UCSD-AML1 (cell line): ENCODE measurements around the gene CFAP65.

Source experiments
- DNase-seq: peaks from one replicate; lab custom pipeline; 2025; ENCODE audit not compliant: unreplicated experiment; lab: John Stamatoyannopoulos, UW

CFAP65 gene

GRCh38 chr2:218993345-218994315 lies 47.7 kb downstream of the CFAP65 start, which contains the start of gene CRYBA2:
CRYBA2 (minus strand) TSS chr2:218993422; CDS start chr2:218993176, 246 bp downstream.
- DNase-seq: no peak

- DNase-seq: no peak
Observed at GRCh38 chr2:218992703-218993344, 48.5 kb downstream of the CFAP65 start.

GRCh38 chr2:218992196-218992595 lies 49.1 kb downstream of the CFAP65 start:
- no peak for DNase-seq

- DNase-seq: no peak
Observed at GRCh38 chr2:218991674-218992168, 49.6 kb downstream of the CFAP65 start.

- no peak for DNase-seq
Observed at GRCh38 chr2:218990612-218991011, 50.7 kb downstream of the CFAP65 start.

GRCh38 chr2:218990052-218990451 lies 51.3 kb downstream of the CFAP65 start:
- DNase-seq: no peak

- no peak for DNase-seq
Observed at GRCh38 chr2:218988650-218989049, 52.7 kb downstream of the CFAP65 start.

GRCh38 chr2:218988164-218988563 lies 53.2 kb downstream of the CFAP65 start:
- DNase-seq: no peak

- DNase-seq: no peak
Observed at GRCh38 chr2:218986148-218986761, 55.1 kb downstream of the CFAP65 start.

GRCh38 chr2:218985325-218986091 lies 55.8 kb downstream of the CFAP65 start:
- DNase-seq: no peak

- no peak for DNase-seq
Observed at GRCh38 chr2:218985021-218985324, 56.3 kb downstream of the CFAP65 start, which contains the start of gene FEV. FEV (minus strand) TSS chr2:218985184; CDS start chr2:218985075, 109 bp downstream.

- DNase-seq: peak; percentile 61
Observed at GRCh38 chr2:218984239-218985020, 56.9 kb downstream of the CFAP65 start.

- no peak for DNase-seq
Observed at GRCh38 chr2:218983934-218984238, 57.4 kb downstream of the CFAP65 start.

GRCh38 chr2:218983263-218983933 lies 57.9 kb downstream of the CFAP65 start:
- DNase-seq: no peak

GRCh38 chr2:218982586-218983262 lies 58.6 kb downstream of the CFAP65 start:
- DNase-seq: no peak

GRCh38 chr2:218981881-218982585 lies 59.3 kb downstream of the CFAP65 start:
- DNase-seq: no peak

GRCh38 chr2:218981390-218981880 lies 59.9 kb downstream of the CFAP65 start:
- DNase-seq: no peak

- no peak for DNase-seq
Observed at GRCh38 chr2:218980735-218981389, 60.5 kb downstream of the CFAP65 start.
